SH-SY5Y (cell line): ENCODE measurements around the gene LRRC4C.

ENCODE experiments used
- GATA2 ChIP-seq: IDR thresholded peaks from 2 replicates; pipeline ENCODE4 v1.6.1; 2011; ENCODE audit warnings: mild to moderate bottlenecking, low read depth, low read length
- GATA3 ChIP-seq: IDR thresholded peaks from 2 replicates; pipeline ENCODE4 v1.6.1; 2011; ENCODE audit warnings: low read depth, mild to moderate bottlenecking, low read length, moderate library complexity

DNA sequence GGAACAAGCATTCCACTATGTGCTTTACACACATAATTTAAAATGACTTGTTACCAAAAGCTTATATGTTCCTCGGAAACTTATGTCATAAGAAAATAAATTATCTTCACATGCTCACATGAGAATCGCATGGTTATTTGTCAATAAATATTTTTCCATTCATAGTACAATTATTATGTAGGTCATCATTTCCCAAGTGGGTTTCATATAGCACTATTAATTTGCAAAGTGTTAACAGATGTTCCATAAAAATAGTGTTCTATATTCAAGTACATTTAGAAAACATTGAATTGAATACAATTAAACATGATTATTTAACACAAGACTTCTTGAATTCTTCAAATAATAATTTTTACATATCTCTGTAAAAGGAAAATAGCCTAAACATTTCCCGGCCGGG, 23.9 kb downstream of the LRRC4C start:
- TF ChIP-seq GATA2 (no peak), GATA3 (no peak)
